ENCODE results near the gene HYDIN.
"Not testable (repeated sequence)": the region's sequence is repeated elsewhere in the genome, so short reads cannot be mapped to it uniquely, and the experiment has no call there.

Gene HYDIN

GRCh38 chr16:70864698-70865097 is 365.8 kb downstream of the HYDIN start:
- not testable (repeated sequence) for H3K79me1 ChIP-seq (ENCODE audit: low read length); H2BK5ac ChIP-seq (ENCODE audit: low read depth, low read length, poor library complexity); H3K4me3 ChIP-seq (ENCODE audit: low read depth, low read length); H2BK12ac ChIP-seq (ENCODE audit: low read length); H2BK120ac ChIP-seq (ENCODE audit: insufficient read depth, low read length, poor library complexity); H4K8ac ChIP-seq (ENCODE audit: low read depth, low read length); H3K18ac ChIP-seq (ENCODE audit: low read length); H3K4me2 ChIP-seq (ENCODE audit: low read length); H3K27me3 ChIP-seq (ENCODE audit: insufficient read depth, low read length); H3K23ac ChIP-seq (ENCODE audit: low read length); H3K9ac ChIP-seq (ENCODE audit: low read length); H2AFZ ChIP-seq (ENCODE audit: insufficient read depth, low read length, poor library complexity); H3K4ac ChIP-seq (ENCODE audit: low read depth, low read length); H3K79me2 ChIP-seq (ENCODE audit: control insufficient read depth, insufficient read depth, low read length, poor library complexity); H3K9me3 ChIP-seq (ENCODE audit: insufficient read depth, low read depth, low read length); H3K4me1 ChIP-seq (ENCODE audit: control insufficient read depth in 1 of 2, insufficient read depth in 2 of 2, low read length in 2 of 2); H3K14ac ChIP-seq (ENCODE audit: low read length); H3K27ac ChIP-seq (ENCODE audit: low read depth, low read length); H4K91ac ChIP-seq (ENCODE audit: low read depth, low read length); H2AK5ac ChIP-seq (ENCODE audit: low read length); H3K36me3 ChIP-seq (ENCODE audit: control insufficient read depth in 1 of 2, insufficient read depth in 2 of 2, low read length in 2 of 2); H4K12ac ChIP-seq (ENCODE audit: low read depth, low read length)
- no CpG with 5 or more reads among the region's 5 CpGs for WGBS (ENCODE audit: extremely low coverage, insufficient coverage, insufficient read length)
- peak; percentile 17 to 50 for DNase-seq

- not testable (repeated sequence) for H2AFZ ChIP-seq (ENCODE audit: insufficient read depth, low read length, poor library complexity); H3K4me3 ChIP-seq (ENCODE audit: low read depth, low read length); H2BK5ac ChIP-seq (ENCODE audit: low read depth, low read length, poor library complexity); H2AK5ac ChIP-seq (ENCODE audit: low read length); H3K9ac ChIP-seq (ENCODE audit: low read length); H3K79me2 ChIP-seq (ENCODE audit: control insufficient read depth, insufficient read depth, low read length, poor library complexity); H4K12ac ChIP-seq (ENCODE audit: low read depth, low read length); H3K14ac ChIP-seq (ENCODE audit: low read length); H3K27me3 ChIP-seq (ENCODE audit: insufficient read depth, low read length); H2BK12ac ChIP-seq (ENCODE audit: low read length); H4K91ac ChIP-seq (ENCODE audit: low read depth, low read length); H3K9me3 ChIP-seq (ENCODE audit: insufficient read depth, low read depth, low read length); H3K79me1 ChIP-seq (ENCODE audit: low read length); DNase-seq; H3K4me2 ChIP-seq (ENCODE audit: low read length); H3K27ac ChIP-seq (ENCODE audit: low read depth, low read length); H3K36me3 ChIP-seq (ENCODE audit: control insufficient read depth in 1 of 2, insufficient read depth in 2 of 2, low read length in 2 of 2); H2BK120ac ChIP-seq (ENCODE audit: insufficient read depth, low read length, poor library complexity); H3K23ac ChIP-seq (ENCODE audit: low read length); H3K4me1 ChIP-seq (ENCODE audit: control insufficient read depth in 1 of 2, insufficient read depth in 2 of 2, low read length in 2 of 2); H3K4ac ChIP-seq (ENCODE audit: low read depth, low read length); H3K18ac ChIP-seq (ENCODE audit: low read length); H4K8ac ChIP-seq (ENCODE audit: low read depth, low read length)
- no CpG with 5 or more reads among the region's 9 CpGs for WGBS (ENCODE audit: extremely low coverage, insufficient coverage, insufficient read length)
Measured at GRCh38 chr16:70861996-70862395, 368.5 kb downstream of the HYDIN start.

GRCh38 chr16:70851299-70851698 is 379.2 kb downstream of the HYDIN start:
- not testable (repeated sequence) for H2BK12ac ChIP-seq (ENCODE audit: low read length); H3K14ac ChIP-seq (ENCODE audit: low read length); H3K36me3 ChIP-seq (ENCODE audit: control insufficient read depth in 1 of 2, insufficient read depth in 2 of 2, low read length in 2 of 2); H3K18ac ChIP-seq (ENCODE audit: low read length); H3K4me2 ChIP-seq (ENCODE audit: low read length); H2AK5ac ChIP-seq (ENCODE audit: low read length); H4K91ac ChIP-seq (ENCODE audit: low read depth, low read length); H3K79me2 ChIP-seq (ENCODE audit: control insufficient read depth, insufficient read depth, low read length, poor library complexity); H3K4me1 ChIP-seq (ENCODE audit: control insufficient read depth in 1 of 2, insufficient read depth in 2 of 2, low read length in 2 of 2); H2BK5ac ChIP-seq (ENCODE audit: low read depth, low read length, poor library complexity); H4K12ac ChIP-seq (ENCODE audit: low read depth, low read length); H3K4ac ChIP-seq (ENCODE audit: low read depth, low read length); H3K79me1 ChIP-seq (ENCODE audit: low read length); H3K27ac ChIP-seq (ENCODE audit: low read depth, low read length); H3K27me3 ChIP-seq (ENCODE audit: insufficient read depth, low read length); H3K9me3 ChIP-seq (ENCODE audit: insufficient read depth, low read depth, low read length); H3K4me3 ChIP-seq (ENCODE audit: low read depth, low read length); H2AFZ ChIP-seq (ENCODE audit: insufficient read depth, low read length, poor library complexity); H4K8ac ChIP-seq (ENCODE audit: low read depth, low read length); H3K23ac ChIP-seq (ENCODE audit: low read length); H3K9ac ChIP-seq (ENCODE audit: low read length); H2BK120ac ChIP-seq (ENCODE audit: insufficient read depth, low read length, poor library complexity)
- peak in 1 of 2 donors; percentile 14 for DNase-seq
- no CpG with 5 or more reads among the region's 4 CpGs for WGBS (ENCODE audit: extremely low coverage, insufficient coverage, insufficient read length)

GRCh38 chr16:70823498-70824118 is 406.9 kb downstream of the HYDIN start:
- H3K4me2 ChIP-seq (ENCODE audit: low read length); DNase-seq; H3K27ac ChIP-seq (ENCODE audit: low read depth, low read length); H4K12ac ChIP-seq (ENCODE audit: low read depth, low read length); H2BK12ac ChIP-seq (ENCODE audit: low read length); H3K18ac ChIP-seq (ENCODE audit: low read length); H2BK120ac ChIP-seq (ENCODE audit: insufficient read depth, low read length, poor library complexity); H4K91ac ChIP-seq (ENCODE audit: low read depth, low read length); H3K23ac ChIP-seq (ENCODE audit: low read length); H3K9me3 ChIP-seq (ENCODE audit: insufficient read depth, low read depth, low read length); H3K27me3 ChIP-seq (ENCODE audit: insufficient read depth, low read length); H2BK5ac ChIP-seq (ENCODE audit: low read depth, low read length, poor library complexity); H3K14ac ChIP-seq (ENCODE audit: low read length); H3K4me1 ChIP-seq (ENCODE audit: control insufficient read depth in 1 of 2, insufficient read depth in 2 of 2, low read length in 2 of 2); H3K4ac ChIP-seq (ENCODE audit: low read depth, low read length); H2AFZ ChIP-seq (ENCODE audit: insufficient read depth, low read length, poor library complexity); H3K79me2 ChIP-seq (ENCODE audit: control insufficient read depth, insufficient read depth, low read length, poor library complexity); H3K9ac ChIP-seq (ENCODE audit: low read length); H4K8ac ChIP-seq (ENCODE audit: low read depth, low read length); H3K36me3 ChIP-seq (ENCODE audit: control insufficient read depth in 1 of 2, insufficient read depth in 2 of 2, low read length in 2 of 2); H3K4me3 ChIP-seq (ENCODE audit: low read depth, low read length); H2AK5ac ChIP-seq (ENCODE audit: low read length); H3K79me1 ChIP-seq (ENCODE audit: low read length): not testable (repeated sequence)
- WGBS (ENCODE audit: extremely low coverage, insufficient coverage, insufficient read length) = no CpG with 5 or more reads among the region's 4 CpGs
